PFSK-1 (cell line): Measurements from ENCODE around the gene TBC1D22A.

Source experiments
- POLR2AphosphoS5 ChIP-seq: IDR thresholded peaks from 2 replicates; pipeline ENCODE4 v1.6.1; 2012; ENCODE audit warnings: low read depth, mild to moderate bottlenecking, control low read depth, low read length, moderate library complexity
- REST ChIP-seq, 2 experiments: IDR thresholded peaks; 2 replicates each; pipeline versions ENCODE4 v1.6.1 to v1.8.0; 2011 to 2012; ENCODE audit warnings: low read depth in 2 of 2, low read length in 2 of 2, control low read depth in 1 of 2, inconsistent platforms in 1 of 2, mild to moderate bottlenecking in 1 of 2, moderate library complexity in 1 of 2; ENCODE audit not compliant: insufficient read depth in 1 of 2
- SIN3A ChIP-seq: IDR thresholded peaks from 2 replicates; pipeline ENCODE4 v1.6.1; 2012; ENCODE audit warnings: mild to moderate bottlenecking, low read length, moderate library complexity, borderline replicate concordance; ENCODE audit not compliant: insufficient read depth
- TAF1 ChIP-seq: IDR thresholded peaks from 2 replicates; pipeline ENCODE4 v1.6.1; 2012; ENCODE audit warnings: low read length, control low read depth, borderline replicate concordance; ENCODE audit not compliant: insufficient read depth

DNA sequence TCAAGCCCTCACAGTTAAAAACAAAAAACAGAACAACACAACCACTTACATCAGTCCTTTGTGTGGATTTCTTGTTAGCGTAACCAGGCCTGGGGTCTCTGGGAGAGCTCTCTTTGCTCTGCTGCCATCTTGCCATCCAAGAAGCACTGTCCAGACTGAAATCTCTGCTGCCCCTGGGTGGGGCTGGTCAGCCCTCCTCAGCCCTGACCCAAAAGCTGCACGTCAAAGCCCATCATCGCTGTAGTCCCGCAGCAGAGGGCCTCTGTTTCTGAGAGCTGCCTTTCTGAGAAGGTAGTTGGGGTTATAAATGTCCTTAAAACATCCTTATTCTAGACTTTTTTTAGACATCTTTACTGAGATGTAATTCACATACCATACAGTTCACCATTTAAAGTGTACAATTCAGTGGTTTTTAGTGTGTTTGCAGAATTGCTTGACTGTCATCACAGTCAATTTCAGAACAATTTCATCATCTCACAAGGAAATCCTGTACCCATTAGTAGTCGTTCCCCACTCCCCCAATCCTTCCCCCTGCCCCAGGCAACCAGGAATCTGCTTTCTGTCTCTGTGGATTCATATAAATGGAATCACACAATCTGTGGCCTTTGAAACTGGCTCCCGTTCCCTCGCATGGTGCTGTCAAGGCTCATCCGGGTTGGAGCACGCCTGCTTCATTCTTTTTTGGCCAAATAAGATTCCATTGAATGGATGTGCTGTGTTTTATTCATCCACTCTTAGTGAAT, 94.9 kb downstream of the TBC1D22A start:
- no peak for TF ChIP-seq POLR2AphosphoS5
- no peak for TF ChIP-seq SIN3A
- TF ChIP-seq REST (IDR thresholded peaks at IDR 0.05; ENCODE audit: insufficient read depth in 1 of 2, low read depth in 2 of 2, low read length in 2 of 2) = no peak
- no peak for TF ChIP-seq TAF1
